ENCODE data around the gene FECH. TPM values are rescaled to one million over a fixed set of nuclear protein-coding genes. Genes with fewer than 3 reads are reported as not detected.
"Not testable (repeated sequence)": the region's sequence is repeated elsewhere in the genome, so short reads cannot be mapped to it uniquely, and the experiment has no call there.

Gene FECH
- total RNA-seq, 1 donor from 2014 or later = 38.2 TPM

- DNase-seq (ENCODE audit: extremely low read depth, low read depth, low spot score) = no peak
Measured at GRCh38 chr18:57533868-57534510, 52.5 kb downstream of the FECH start.

GRCh38 chr18:57533006-57533867 lies 53.3 kb downstream of the FECH start:
- no peak for DNase-seq (ENCODE audit: extremely low read depth, low read depth, low spot score)

- no peak for DNase-seq (ENCODE audit: extremely low read depth, low read depth, low spot score)
Measured at GRCh38 chr18:57529151-57529550, 57.4 kb downstream of the FECH start.

GRCh38 chr18:57527556-57528229 lies 58.8 kb downstream of the FECH start:
- no peak for DNase-seq (ENCODE audit: extremely low read depth, low read depth, low spot score)

- DNase-seq (ENCODE audit: extremely low read depth, low read depth, low spot score) = no peak
Measured at GRCh38 chr18:57523171-57523956, 63.1 kb downstream of the FECH start.

GRCh38 chr18:57522348-57522747 lies 64.2 kb downstream of the FECH start:
- DNase-seq (ENCODE audit: extremely low read depth, low read depth, low spot score) = not testable (repeated sequence)

- no peak for DNase-seq (ENCODE audit: extremely low read depth, low read depth, low spot score)
Measured at GRCh38 chr18:57519668-57520424, 66.7 kb downstream of the FECH start.

- no peak for DNase-seq (ENCODE audit: extremely low read depth, low read depth, low spot score)
Measured at GRCh38 chr18:57518533-57518932, 68.0 kb downstream of the FECH start.

- no peak for DNase-seq (ENCODE audit: extremely low read depth, low read depth, low spot score)
Measured at GRCh38 chr18:57516056-57516455, 70.4 kb downstream of the FECH start.

- DNase-seq (ENCODE audit: extremely low read depth, low read depth, low spot score) = no peak
Measured at GRCh38 chr18:57505231-57505630, 81.3 kb downstream of the FECH start.

- DNase-seq (ENCODE audit: extremely low read depth, low read depth, low spot score) = no peak
Measured at GRCh38 chr18:57502624-57503023, 83.9 kb downstream of the FECH start.

GRCh38 chr18:57498682-57499256 lies 87.7 kb downstream of the FECH start:
- DNase-seq (ENCODE audit: extremely low read depth, low read depth, low spot score) = no peak

Other genes with a start within 250 kb of the FECH start
- not detected in 2 replicates for gene ST8SIA3, start 234.1 kb downstream of the FECH start, total RNA-seq
- 0.06 and 0.15 TPM in 2 replicates for gene ONECUT2, start 151.3 kb downstream of the FECH start, total RNA-seq
- 92.4 and 112 TPM in 2 replicates for gene NARS1, start 35.1 kb upstream of the FECH start, total RNA-seq
- 56.7 and 68.8 TPM in 2 replicates for gene ATP8B1, start 216.6 kb upstream of the FECH start, total RNA-seq

All from glomerular endothelial cell (primary cell).